ENCODE measurements around the gene PAM.

PAM gene

DNA sequence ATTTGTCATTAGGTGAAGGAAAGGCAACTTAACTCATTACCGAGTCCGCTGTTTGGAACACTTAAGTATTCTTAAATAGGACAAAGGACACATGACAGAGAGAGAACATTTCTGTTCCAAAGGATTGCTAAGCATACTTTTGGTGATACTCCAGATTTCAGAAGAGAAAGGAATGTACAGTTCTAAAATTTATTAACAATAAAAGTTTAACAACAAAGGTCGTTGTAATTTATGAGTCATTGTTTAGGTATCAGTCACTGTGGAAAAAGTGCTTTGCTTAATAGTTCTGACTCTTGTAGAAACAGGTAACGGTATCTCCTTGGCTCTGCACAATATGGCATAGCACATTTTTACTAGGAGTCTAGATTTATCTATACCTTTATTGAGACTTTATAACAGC lies 36.3 kb upstream of the PAM start:
- no peak overlapping the region for H3K4me3 ChIP-seq (ENCODE audit: low read depth, low read length)
- TF ChIP-seq, protein P1, sequence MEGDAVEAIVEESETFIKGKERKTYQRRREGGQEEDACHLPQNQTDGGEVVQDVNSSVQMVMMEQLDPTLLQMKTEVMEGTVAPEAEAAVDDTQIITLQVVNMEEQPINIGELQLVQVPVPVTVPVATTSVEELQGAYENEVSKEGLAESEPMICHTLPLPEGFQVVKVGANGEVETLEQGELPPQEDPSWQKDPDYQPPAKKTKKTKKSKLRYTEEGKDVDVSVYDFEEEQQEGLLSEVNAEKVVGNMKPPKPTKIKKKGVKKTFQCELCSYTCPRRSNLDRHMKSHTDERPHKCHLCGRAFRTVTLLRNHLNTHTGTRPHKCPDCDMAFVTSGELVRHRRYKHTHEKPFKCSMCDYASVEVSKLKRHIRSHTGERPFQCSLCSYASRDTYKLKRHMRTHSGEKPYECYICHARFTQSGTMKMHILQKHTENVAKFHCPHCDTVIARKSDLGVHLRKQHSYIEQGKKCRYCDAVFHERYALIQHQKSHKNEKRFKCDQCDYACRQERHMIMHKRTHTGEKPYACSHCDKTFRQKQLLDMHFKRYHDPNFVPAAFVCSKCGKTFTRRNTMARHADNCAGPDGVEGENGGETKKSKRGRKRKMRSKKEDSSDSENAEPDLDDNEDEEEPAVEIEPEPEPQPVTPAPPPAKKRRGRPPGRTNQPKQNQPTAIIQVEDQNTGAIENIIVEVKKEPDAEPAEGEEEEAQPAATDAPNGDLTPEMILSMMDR (IDR thresholded peaks at IDR 0.05; ENCODE audit: borderline replicate concordance, insufficient read depth, low read depth, low read length): no peak

DNA sequence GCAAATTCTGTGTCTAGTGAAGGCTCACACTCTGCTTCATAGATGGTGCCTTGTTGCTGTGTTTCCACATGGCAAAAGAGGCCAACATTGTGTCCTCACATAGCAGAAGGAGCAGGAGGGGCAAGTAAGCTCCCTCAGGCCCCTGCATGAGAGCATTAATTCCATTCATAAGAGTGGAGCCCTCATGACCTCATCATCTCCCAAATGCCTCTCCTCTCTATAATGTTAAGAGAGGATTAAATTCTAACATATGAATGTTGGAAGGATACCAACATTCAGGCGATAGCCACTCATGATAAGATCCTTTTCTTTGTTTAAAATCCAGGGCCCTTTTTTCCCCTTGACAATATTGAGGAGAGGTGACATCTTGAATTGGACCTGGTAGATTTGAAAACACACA lies 35.2 kb upstream of the PAM start:
- TF ChIP-seq, protein P1 (IDR thresholded peaks at IDR 0.05; ENCODE audit: borderline replicate concordance, insufficient read depth, low read depth, low read length): no peak
- no peak overlapping the region for H3K4me3 ChIP-seq (ENCODE audit: low read depth, low read length)

GRCh38 chr5:102720969-102721368 lies 34.1 kb upstream of the PAM start:
- TF ChIP-seq, protein P1 (IDR thresholded peaks at IDR 0.05; ENCODE audit: borderline replicate concordance, insufficient read depth, low read depth, low read length): no peak
- no peak overlapping the region for H3K4me3 ChIP-seq (ENCODE audit: low read depth, low read length)

- no peak overlapping the region for H3K4me3 ChIP-seq (ENCODE audit: low read depth, low read length)
- TF ChIP-seq, protein P1 (IDR thresholded peaks at IDR 0.05; ENCODE audit: borderline replicate concordance, insufficient read depth, low read depth, low read length): no peak
Observed at GRCh38 chr5:102722931-102723330, 32.2 kb upstream of the PAM start.

- no peak overlapping the region for H3K4me3 ChIP-seq (ENCODE audit: low read depth, low read length)
- TF ChIP-seq, protein P1 (IDR thresholded peaks at IDR 0.05; ENCODE audit: borderline replicate concordance, insufficient read depth, low read depth, low read length): no peak
Observed at GRCh38 chr5:102731693-102732092, 23.4 kb upstream of the PAM start.

GRCh38 chr5:102733534-102733933 lies 21.6 kb upstream of the PAM start:
- TF ChIP-seq, protein P1 (IDR thresholded peaks at IDR 0.05; ENCODE audit: borderline replicate concordance, insufficient read depth, low read depth, low read length): no peak
- no peak overlapping the region for H3K4me3 ChIP-seq (ENCODE audit: low read depth, low read length)

DNA sequence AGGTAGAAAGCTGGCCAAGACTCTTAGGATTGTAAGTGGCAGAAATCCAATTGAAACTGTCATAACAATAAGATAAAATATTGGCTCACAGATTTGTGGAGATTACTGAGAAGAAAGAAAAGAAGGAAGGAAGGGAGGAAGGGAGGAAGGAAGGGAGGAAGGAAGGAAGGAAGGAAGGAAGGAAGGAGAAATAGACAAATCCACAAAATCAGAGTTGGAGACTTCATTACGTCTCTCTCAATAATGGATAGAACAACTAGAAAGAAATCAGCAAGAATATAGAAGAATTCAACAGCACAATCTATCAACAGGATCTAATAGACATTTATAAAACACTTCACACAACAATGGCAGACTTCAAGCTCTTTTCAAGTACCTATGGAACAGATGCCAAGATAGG lies 17.9 kb upstream of the PAM start:
- TF ChIP-seq, protein P1 (IDR thresholded peaks at IDR 0.05; ENCODE audit: borderline replicate concordance, insufficient read depth, low read depth, low read length): no peak
- no peak overlapping the region for H3K4me3 ChIP-seq (ENCODE audit: low read depth, low read length)

Data from GM12875 (cell line).